DOHH2 (cell line): Measurements from ENCODE around the gene RRP7A.
"Not testable (repeated sequence)": the region's sequence is repeated elsewhere in the genome, so short reads cannot be mapped to it uniquely, and the experiment has no call there.

Source experiments
- H3F3A ChIP-seq: fragments of 200-600 bp; sonication (generic), shearing (Covaris generic); 2 replicates; pipeline ENCODE4 v1.6.0; 2016; ENCODE audit warnings: antibody characterized with exemption, mild to moderate bottlenecking; ENCODE audit not compliant: control insufficient read depth, insufficient read depth
- H3K27ac ChIP-seq: fragments of 200-600 bp; sonication (generic); 2 replicates; pipeline ENCODE4 v1.5.1; 2014; ENCODE audit warnings: low read depth, mild to moderate bottlenecking, low read length, moderate library complexity
- H3K27me3 ChIP-seq: fragments of 200-600 bp; sonication (generic); 2 replicates; pipeline ENCODE4 v1.6.1; 2014; ENCODE audit warnings: mild to moderate bottlenecking, low read length, mixed read lengths; ENCODE audit not compliant: control insufficient read depth
- H3K36me3 ChIP-seq: fragments of 200-600 bp; sonication (generic); 2 replicates; pipeline ENCODE4 v1.6.1; 2014; ENCODE audit warnings: mild to moderate bottlenecking, low read length, moderate library complexity, mixed read lengths; ENCODE audit not compliant: control insufficient read depth
- H3K4me1 ChIP-seq: fragments of 200-600 bp; sonication (generic); 2 replicates; pipeline ENCODE4 v1.6.1; 2014; ENCODE audit warnings: mild to moderate bottlenecking, low read length, mixed read lengths; ENCODE audit not compliant: control insufficient read depth
- H3K4me2 ChIP-seq: fragments of 200-600 bp; sonication (generic); 2 replicates; pipeline ENCODE4 v1.6.0; 2014; ENCODE audit warnings: mild to moderate bottlenecking, low read length, moderate library complexity
- H3K4me3 ChIP-seq: fragments of 200-600 bp; sonication (generic); 2 replicates; pipeline ENCODE4 v1.5.1; 2014; ENCODE audit warnings: mild to moderate bottlenecking, low read length, mixed read lengths
- H3K79me2 ChIP-seq: fragments of 200-600 bp; sonication (generic); 2 replicates; pipeline ENCODE4 v1.6.1; 2014; ENCODE audit warnings: mild to moderate bottlenecking, low read length, mixed read lengths; ENCODE audit not compliant: control insufficient read depth
- H3K9me2 ChIP-seq: fragments of 200-600 bp; sonication (generic); replicated peaks from 2 replicates; pipeline ENCODE4 v1.6.1; 2014; ENCODE audit warnings: mild to moderate bottlenecking, low read length, mixed read lengths; ENCODE audit not compliant: control insufficient read depth
- H3K9me3 ChIP-seq: fragments of 200-600 bp; sonication (generic); 2 replicates; pipeline ENCODE4 v1.6.1; 2014; ENCODE audit warnings: antibody characterized with exemption, low read length, mixed read lengths; ENCODE audit not compliant: control insufficient read depth, insufficient read depth
- H4K20me1 ChIP-seq: fragments of 200-600 bp; sonication (generic); 2 replicates; pipeline ENCODE4 v1.6.0; 2014; ENCODE audit warnings: low read depth, mild to moderate bottlenecking, antibody characterized with exemption, low read length, moderate library complexity; ENCODE audit not compliant: control insufficient read depth, insufficient read depth
- CTCF ChIP-seq: fragments of 200-600 bp; sonication (generic); IDR thresholded peaks from one replicate; pipeline ENCODE4 v1.5.1; 2014; ENCODE audit warnings: antibody characterized with exemption, mild to moderate bottlenecking, low read depth, low read length; ENCODE audit not compliant: poor library complexity, severe bottlenecking
- EZH2phosphoT487 ChIP-seq: fragments of 200-600 bp; sonication (generic); IDR thresholded peaks from 2 replicates; pipeline ENCODE4 v1.6.1; 2017; ENCODE audit warnings: borderline replicate concordance, mild to moderate bottlenecking, antibody characterized with exemption, low read length, moderate library complexity, mixed read lengths

Gene RRP7A

GRCh38 chr22:42549331-42550060, 29.9 kb upstream of the RRP7A start:
- peaks cover 59% of the 10 kb centered on the region for H3K4me1 ChIP-seq
- no peaks in the 10 kb centered on the region for H3K9me3 ChIP-seq
- TF ChIP-seq EZH2phosphoT487: no peak
- TF ChIP-seq CTCF: peak; percentile 28
- H4K20me1 ChIP-seq: no peaks in the 10 kb centered on the region
- no peaks in the 10 kb centered on the region for H3K27me3 ChIP-seq
- H3F3A ChIP-seq: peaks cover 30% of the 10 kb centered on the region
- no peaks in the 10 kb centered on the region for H3K79me2 ChIP-seq
- H3K4me2 ChIP-seq: peak overlapping the region; percentile 15; the same call in 1 of the 2 replicates
- H3K4me3 ChIP-seq: no peak overlapping the region
- H3K9me2 ChIP-seq: no peaks in the 10 kb centered on the region
- no peak overlapping the region for H3K27ac ChIP-seq
- H3K36me3 ChIP-seq: no peaks in the 10 kb centered on the region

- Histone ChIP-seq H3K4me3 (no peak overlapping the region), H3K9me3 (no peaks in the 10 kb centered on the region), H3K79me2 (no peaks in the 10 kb centered on the region), H3K4me2 (no peak overlapping the region), H3K36me3 (no peaks in the 10 kb centered on the region), H3K27me3 (no peaks in the 10 kb centered on the region), H3K27ac (no peak overlapping the region), H3K4me1 (peaks cover 52% of the 10 kb centered on the region), H4K20me1 (no peaks in the 10 kb centered on the region), H3F3A (peaks cover 30% of the 10 kb centered on the region), H3K9me2 (no peaks in the 10 kb centered on the region)
- TF ChIP-seq EZH2phosphoT487 (no peak), CTCF (no peak)
Observed at GRCh38 chr22:42548597-42549330, 29.2 kb upstream of the RRP7A start.

- H3K4me2 ChIP-seq, H4K20me1 ChIP-seq, H3K27me3 ChIP-seq, H3K79me2 ChIP-seq, H3K9me2 ChIP-seq, H3K4me3 ChIP-seq, H3K9me3 ChIP-seq, H3K27ac ChIP-seq, H3K36me3 ChIP-seq: not testable (repeated sequence)
- H3F3A ChIP-seq: peaks cover 30% of the 10 kb centered on the region
- peaks cover 53% of the 10 kb centered on the region for H3K4me1 ChIP-seq
Observed at GRCh38 chr22:42548126-42548525, 28.5 kb upstream of the RRP7A start.

GRCh38 chr22:42547562-42547961, 28.0 kb upstream of the RRP7A start:
- Histone ChIP-seq H3K4me2 (no peak overlapping the region), H3K4me3 (no peak overlapping the region), H3K9me2 (no peaks in the 10 kb centered on the region), H3K36me3 (no peaks in the 10 kb centered on the region), H3K27me3 (no peaks in the 10 kb centered on the region), H3K9me3 (no peaks in the 10 kb centered on the region), H3F3A (peaks cover 26% of the 10 kb centered on the region), H3K79me2 (no peaks in the 10 kb centered on the region), H3K4me1 (peaks cover 53% of the 10 kb centered on the region), H4K20me1 (no peaks in the 10 kb centered on the region), H3K27ac (no peak overlapping the region)
- TF ChIP-seq CTCF: no peak
